Ishikawa (cell line): ENCODE data around the gene TMEM185A.

ENCODE experiments used
- EGR1 ChIP-seq: IDR thresholded peaks from 2 replicates; pipeline ENCODE4 v1.6.1; 2012
- FOXM1 ChIP-seq: IDR thresholded peaks from 2 replicates; pipeline ENCODE4 v1.6.1; 2012; ENCODE audit warnings: low read depth, borderline replicate concordance
- NFIC ChIP-seq: IDR thresholded peaks from 2 replicates; pipeline ENCODE4 v1.6.1; 2012
- RAD21 ChIP-seq: IDR thresholded peaks from 2 replicates; pipeline ENCODE4 v1.6.1; 2012; ENCODE audit warnings: low read depth
- TAF1 ChIP-seq: IDR thresholded peaks from 2 replicates; pipeline ENCODE4 v1.6.1; 2012; ENCODE audit warnings: low read depth, mild to moderate bottlenecking

DNA sequence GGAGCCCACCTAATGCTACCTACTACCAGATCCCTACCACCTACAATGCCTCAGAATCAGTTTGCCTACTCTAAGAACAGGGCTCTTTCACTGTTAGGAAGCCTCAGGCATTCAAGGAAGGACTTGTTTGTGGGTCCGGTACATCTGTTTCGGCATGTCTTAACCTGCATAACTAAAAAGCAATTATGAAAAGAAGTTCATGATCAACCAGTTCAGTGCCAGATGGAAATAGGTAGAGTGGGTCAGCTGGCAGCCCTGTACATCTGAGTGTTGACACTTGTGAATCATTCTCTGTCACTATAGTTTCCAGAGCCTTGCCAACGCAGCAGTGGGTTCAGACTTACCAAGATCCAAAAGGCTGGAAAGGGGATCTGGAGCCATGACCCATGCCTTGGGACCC lies 3.3 kb downstream of the TMEM185A start:
- TF ChIP-seq FOXM1 = no peak
- no peak for TF ChIP-seq NFIC
- TF ChIP-seq TAF1 = no peak
- no peak for TF ChIP-seq RAD21
- no peak for TF ChIP-seq EGR1
